HG02970 (cell line): ENCODE results near the gene DPM1.

Experiments used
- ATAC-seq: cut with Tn5 transposase; IDR thresholded peaks from one replicate; pipeline ENCODE4 v1.9.1; 2021; ENCODE audit warnings: mild to moderate bottlenecking, moderate library complexity, moderate number of reproducible peaks; ENCODE audit not compliant: unreplicated experiment, low FRiP score

DPM1 gene

DNA sequence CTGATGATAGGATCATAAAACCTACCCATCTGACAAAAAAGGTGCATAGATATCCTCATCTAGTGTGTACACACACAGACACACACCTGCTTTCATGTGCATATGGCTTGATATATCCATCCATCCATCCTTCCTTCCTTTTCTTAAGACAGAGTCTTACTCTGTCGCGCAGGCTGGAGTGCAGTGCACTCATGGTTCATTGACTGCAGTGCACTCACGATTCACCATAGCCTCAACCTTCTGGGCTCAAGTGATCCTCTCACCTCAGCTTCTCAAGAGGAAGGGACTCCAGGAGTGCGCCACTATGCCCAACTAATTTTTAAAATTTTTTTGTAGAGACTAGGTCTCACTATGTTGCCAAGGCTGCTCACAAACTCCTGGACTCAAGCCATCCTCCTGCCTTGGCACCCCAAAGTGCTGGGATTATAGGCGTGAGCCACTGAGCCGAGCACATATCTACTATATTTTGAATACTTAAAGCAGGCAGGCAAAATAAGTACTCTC lies 54.2 kb downstream of the DPM1 start:
- no peak for ATAC-seq

GRCh38 chr20:50903353-50904051 lies 54.8 kb downstream of the DPM1 start:
- no peak for ATAC-seq

GRCh38 chr20:50901301-50901700 lies 57.0 kb downstream of the DPM1 start:
- no peak for ATAC-seq

- ATAC-seq, result no peak
Measured at GRCh38 chr20:50900261-50900660, 58.1 kb downstream of the DPM1 start.

GRCh38 chr20:50898475-50898874 lies 59.9 kb downstream of the DPM1 start:
- ATAC-seq, result no peak

- no peak for ATAC-seq
Measured at GRCh38 chr20:50895111-50895830, 63.1 kb downstream of the DPM1 start.

GRCh38 chr20:50893620-50894019 lies 64.7 kb downstream of the DPM1 start:
- ATAC-seq, result no peak

GRCh38 chr20:50892394-50892793 lies 65.9 kb downstream of the DPM1 start:
- ATAC-seq, result no peak

DNA sequence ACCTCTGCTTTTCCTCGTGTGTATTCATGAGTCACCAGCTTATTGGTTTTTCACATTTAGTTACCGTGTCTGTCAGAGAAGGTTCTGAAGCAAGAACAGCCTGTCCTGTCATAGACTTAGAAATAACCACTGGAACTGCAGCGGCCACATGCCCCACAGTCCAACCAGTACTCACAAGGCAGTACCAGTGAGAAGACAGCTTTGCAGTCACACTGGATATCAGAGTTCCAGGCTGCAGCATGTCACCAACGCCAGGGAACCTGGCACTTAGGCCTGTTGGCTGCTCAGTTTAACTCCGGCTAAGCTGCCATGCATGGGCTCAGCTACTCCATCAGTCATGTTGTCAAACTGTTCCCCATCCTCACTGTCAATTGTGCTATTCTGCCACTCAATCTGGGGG lies 67.2 kb downstream of the DPM1 start:
- ATAC-seq, result no peak

DNA sequence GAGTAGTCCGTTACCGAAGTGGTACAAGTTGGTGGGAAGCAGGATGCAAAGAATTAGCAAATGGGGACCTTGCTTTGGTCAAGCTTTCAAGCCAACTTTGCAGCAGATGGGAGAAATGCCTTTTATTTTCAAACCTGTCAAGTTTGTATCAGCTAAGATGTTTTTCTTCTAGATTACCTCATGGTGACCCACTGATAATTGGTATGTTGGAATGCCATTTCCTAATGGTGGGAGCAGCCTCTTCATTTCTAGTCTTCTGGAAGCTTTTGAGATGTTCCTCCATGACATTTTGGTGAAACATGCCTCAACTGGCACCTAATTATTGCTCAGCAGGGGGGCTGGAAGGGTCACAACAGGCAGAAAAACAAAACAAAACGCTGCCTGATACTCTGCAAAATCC lies 70.8 kb downstream of the DPM1 start:
- no peak for ATAC-seq

DNA sequence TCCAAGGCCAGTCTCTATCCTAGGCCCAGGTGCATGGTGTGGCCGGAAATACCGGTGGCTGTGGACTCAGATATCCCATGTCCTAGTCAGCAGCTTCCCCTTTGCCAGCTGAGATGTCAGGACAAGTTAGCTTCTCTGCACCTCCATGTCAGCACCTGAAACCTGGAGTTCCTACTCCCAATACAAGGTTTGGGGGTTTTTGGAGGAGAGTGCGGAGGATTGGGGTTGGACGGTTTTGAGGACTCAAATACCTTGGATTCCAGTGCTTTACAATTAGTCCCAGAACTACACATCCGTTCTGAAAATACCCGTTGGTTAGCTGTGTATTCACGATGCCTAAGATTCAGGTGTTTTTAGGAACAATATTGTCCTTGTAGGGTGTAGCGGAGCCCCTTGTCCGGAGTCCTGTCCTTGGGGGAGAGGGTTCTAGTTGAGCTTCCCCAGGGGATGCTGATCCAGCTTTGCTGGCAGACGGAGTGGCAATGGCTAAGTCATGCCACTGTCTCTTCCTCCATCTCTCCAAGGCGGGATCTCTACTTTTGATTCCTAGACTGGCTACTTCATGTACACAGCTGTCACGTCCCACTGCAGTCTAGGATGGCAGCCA lies 72.0 kb downstream of the DPM1 start:
- ATAC-seq, result no peak

GRCh38 chr20:50885781-50886180 lies 72.6 kb downstream of the DPM1 start:
- ATAC-seq, result no peak

GRCh38 chr20:50885068-50885467 lies 73.3 kb downstream of the DPM1 start:
- ATAC-seq, result no peak
